NCI-H187 treated with DMSO at 0.1 percent for 48 hours (cell line): Measurements from ENCODE around the gene GRP.

Source experiments
- DNase-seq: peaks from one replicate; lab custom pipeline; 2025; lab: John Stamatoyannopoulos, UW

Gene GRP

DNA sequence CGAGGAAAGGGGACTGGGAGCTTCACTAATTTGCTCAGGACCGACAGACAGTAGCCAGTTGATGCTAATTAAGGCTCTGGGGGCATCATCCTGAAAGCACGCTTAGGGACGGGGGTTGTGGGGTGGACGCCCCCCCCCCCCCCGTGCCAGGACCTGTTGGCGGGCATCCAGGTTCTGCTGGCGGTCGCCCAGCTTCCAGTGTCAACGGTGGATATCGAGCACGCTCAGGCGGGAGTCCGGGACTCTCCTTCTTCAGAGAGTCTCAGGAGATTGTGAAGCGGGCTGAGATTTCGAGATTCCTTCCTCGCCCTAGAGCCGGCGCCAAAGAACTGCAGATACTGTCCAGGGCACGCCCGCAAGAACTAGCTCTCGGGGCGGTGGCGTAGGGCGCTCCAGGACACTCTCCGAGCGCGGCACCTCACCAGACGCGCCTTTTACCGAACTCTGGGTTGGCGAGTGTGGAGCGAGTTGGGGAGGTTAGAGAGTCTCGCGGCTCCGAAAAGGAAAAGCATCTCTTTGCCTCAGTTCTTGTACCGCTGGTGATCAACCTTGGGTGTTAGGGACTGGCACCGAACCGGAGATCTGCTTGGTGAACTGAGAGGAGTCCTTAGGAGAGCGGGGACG is 47.7 kb downstream of the GRP start:
- no peak for DNase-seq

DNA sequence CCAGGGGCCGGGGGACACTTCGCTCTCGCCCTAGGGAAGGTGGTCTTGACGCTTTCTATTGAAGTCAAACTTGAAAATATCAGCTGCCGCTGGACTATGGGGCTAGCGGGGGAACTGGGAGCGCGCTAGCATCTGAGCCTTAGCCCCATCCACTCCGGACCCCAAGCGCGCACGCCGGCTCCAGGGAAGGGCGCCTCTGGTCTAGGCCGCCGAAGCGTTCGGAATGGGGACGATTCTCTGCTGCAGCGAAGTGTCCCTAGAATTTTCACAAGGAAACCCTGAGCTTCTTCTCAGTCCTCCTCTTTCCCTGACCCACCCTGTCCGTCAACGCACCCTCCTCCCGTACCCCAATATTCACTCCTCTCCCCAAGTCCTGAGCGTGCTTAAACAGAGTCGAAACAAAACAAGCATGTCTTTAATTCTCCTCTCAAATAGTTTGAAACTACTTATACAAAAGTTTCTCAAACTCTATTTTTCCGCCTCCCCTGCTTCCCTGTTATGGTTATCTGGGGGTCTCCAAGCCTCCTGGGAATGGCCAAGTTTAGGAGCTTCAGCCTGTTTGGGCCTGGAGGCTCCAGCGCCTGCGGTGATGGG is 48.3 kb downstream of the GRP start:
- DNase-seq: no peak

DNA sequence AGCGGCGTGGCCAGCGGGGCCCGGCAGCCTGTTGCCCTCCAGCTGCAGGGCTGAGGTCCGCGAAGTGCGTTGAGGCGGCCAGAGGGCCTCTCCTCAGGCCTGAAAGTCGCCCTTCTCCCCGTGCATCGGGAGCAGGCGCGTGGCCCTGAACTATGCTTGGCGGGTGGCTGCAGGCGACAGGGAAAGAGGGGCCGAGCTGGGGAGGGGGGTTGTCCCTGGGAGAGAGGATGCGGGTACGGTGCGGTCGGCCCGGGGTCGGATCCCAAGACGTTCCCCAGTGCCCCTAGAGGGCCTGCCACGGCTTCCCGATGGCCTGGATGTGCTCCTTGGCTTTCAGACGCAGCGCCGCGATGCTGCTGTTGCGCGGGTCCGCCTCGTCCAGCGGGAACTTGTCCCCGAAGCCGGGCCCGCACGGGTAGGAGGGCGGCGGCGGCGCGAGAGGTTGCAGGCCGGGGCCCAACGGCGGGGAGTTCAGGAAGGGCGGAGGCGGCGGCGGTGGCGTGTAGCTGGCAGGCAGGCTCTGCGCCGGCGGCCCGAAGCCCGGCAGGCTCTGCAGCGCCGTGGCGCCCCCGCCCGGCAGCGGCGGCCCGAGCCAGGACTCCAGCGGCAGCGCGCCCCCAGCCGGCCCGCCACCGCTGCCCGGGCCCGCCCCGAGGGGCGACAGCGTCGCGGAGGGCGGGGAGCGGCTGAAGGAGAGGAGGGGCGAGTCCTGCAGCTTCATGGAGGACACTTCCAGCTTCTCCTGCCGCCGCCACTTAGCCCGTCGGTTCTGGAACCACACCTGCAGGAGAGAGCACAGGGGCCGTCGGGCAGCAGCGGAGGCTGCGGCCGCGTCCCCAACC is 49.0 kb downstream of the GRP start:
- DNase-seq: no peak

DNA sequence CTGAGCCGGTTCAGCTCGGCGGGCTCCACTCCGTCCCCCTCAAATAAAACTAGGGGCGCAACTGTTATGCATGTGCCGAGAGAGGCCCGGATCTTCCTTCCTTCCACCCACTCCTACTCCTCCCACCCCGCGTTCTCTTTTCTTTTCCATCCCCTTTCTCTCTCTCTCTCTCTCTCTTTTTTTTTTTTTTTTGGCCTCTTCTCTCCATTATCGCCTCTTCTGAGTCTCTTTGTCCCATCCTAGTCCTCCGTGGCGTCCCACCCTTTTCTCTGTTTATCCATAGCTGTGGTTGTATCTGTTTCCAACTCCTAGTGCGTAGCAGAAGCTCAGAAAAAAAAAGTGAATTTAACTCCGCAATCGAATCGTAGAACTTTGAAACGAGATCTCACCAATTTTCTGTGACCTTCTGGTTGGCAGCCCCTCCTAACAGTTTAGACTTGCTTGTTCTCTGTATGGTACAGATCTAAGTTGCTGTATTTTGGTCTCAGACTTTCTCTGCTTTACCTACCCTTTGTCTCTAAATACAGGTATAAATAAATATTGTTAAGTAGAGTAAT is 49.7 kb downstream of the GRP start:
- DNase-seq: no peak

DNA sequence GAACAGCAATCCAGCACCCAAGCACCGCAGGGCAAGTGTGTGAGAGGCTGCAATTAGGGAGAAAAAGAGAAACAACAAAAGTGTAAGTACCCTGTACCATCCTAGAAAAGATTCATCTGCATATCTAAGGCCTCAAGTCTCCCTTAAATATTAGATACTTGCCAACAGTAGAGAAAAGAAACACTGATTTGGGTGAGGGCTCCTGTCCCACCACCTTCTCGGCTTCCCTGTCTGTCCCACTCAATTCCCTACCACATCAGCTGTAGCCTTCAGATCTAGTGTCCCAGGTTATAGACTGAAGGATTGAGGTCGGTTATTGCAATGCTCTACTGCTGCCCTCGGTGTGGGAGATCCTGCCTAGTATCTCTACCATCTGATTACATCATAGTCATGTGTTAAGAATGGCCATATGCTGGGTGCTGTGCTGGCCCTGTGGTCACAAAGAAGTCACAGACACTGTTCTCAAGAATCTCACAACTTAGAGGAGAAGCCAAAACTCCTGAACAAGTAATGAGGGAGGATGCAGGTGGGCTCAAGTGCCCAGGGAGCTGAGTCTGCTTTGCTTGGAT is 50.8 kb downstream of the GRP start:
- no peak for DNase-seq

DNA sequence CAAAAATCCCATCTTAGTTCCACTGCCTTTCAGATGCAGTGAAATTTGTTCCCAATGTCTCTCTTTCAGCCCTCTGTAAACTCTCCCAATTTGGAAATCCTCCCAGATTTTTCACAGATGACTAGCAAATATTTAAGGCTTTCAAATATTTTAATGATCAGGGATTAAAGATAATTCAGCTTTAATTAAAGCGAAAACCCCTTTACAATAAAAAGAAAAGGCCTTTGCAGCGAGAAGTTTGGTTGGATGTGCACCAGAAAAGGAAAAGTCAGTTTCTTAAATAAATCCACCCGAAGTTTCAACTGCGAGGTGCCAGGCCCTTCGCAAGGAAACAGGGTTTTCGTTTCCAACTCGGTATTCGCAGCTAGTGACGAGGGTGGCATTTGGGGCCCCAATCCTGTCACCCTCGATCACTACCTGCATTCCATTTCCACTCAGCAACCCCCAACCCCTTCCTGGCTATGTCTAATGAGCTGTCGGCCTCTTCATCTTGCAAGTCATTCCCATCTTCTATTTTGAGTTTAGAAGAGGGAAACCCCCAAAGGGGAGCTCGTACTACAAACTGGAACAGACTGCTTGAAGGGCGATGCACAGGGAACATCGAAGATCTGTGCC is 51.8 kb downstream of the GRP start:
- DNase-seq: no peak

DNA sequence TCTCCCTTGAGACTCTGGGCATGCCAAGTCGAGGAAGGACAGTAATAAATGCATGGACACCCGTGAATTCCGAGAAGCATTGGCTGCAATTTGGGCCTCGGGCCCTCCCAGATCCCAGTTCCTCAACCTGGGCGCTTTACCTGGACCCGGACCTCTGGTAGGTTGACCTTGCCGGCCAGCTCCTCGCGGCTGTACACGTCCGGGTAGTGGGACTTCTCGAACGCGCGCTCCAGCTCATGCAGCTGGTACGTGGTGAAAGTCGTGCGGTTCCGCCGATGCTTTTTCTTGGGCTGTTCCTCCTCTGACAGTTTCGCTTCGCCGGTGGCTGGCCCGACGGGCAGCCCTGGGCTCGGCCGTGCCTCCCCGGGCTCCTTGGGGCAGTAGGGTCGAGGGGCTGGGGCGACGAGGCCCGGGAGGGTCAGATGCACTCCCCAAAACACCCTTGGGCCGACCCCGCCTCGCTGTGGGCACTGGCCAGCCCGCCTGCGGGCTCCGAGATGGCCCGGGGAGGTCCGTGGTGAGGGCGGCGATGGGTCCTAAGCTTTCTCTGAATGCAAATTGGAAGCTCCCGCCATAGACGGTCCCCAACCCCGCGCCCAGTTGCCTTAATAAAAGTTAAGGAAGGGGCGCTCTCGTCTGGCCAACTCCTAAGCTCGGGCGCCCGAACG is 52.4 kb downstream of the GRP start:
- DNase-seq: no peak

DNA sequence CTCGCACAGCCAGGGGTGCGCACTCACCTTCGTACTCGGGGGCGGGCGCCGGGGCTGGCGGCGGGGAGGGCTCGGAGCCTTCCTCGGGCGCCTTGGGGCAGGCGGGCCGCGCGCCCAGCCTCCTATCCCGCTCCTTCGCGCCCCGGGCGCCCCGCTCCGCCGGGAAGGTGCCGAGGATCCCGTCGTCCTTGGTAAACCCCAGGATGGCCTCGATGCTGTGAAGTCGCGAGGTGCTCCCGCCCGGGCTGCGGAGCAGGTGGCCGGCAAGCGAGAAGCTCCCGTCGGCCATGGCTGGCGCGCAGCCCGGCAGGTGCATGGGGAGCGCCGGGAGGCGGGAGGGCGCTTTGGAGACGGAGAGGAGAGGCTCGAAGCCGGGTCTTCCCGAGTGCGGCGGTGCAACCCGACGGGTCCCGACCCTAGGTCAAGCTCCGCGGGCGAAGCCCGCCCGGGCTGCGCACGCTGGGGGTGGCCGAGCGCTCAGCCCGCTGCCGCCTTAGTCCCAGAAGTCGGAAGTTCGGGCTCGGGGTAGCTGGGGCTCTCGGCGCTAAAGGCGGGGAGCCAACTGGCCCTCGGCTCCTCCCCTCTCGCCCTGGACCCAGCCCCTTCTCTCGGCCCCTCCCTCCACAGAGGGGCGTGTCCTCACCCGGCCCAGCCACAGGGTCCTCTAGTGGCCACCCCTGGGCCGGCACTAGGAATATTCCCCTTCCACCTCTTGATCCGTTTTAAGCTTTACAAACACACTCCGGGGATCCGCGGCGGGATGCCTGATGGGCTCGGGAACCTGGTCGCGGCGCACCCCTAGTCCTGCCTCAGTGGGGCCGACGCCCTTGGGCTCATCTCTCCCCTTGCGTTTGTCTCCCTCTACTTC is 53.2 kb downstream of the GRP start, which contains the start of gene RAX:
Gene RAX, minus strand, starts transcription at position 564 of the 868 bp plus-strand sequence. Its CDS starts 248 bp downstream, at position 316.
- no peak for DNase-seq

DNA sequence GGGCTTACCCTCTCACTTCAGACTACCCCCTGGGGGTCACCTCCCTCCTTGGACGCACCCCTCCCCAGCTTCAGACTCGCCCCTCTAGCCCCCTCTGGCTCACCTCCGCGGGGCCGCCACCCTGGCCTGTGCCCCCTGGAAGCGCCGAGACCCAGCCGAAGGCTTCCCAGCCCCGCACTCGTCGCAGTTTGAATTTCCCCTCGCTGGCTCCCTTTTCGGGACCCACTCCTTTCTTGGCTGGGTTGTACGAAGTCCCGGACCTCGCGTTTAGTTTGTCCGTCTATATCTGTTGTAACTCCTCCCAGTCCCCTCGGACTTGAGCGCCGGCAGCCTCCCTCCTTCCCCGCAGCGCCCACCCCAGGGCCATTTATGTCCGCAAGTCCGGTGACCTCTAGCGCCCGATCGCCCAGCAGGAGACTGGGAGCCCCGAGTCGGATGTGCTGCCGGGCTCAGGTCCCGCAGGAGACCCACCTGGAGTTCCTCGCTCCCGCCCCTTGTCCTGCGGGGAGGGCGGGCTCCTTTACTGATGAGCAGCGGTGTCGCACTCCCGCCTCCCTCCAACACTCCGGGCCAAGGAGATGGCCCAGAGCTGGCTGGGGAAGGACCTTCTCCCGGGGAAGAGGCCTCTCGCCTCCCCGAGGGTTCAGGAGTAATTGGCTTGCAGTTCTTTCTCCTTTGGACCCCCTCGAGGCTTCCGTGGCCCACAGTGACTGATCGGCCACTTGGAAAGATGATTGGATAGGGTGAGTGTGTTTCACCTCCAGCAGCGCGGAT is 54.0 kb downstream of the GRP start:
- no peak for DNase-seq

DNA sequence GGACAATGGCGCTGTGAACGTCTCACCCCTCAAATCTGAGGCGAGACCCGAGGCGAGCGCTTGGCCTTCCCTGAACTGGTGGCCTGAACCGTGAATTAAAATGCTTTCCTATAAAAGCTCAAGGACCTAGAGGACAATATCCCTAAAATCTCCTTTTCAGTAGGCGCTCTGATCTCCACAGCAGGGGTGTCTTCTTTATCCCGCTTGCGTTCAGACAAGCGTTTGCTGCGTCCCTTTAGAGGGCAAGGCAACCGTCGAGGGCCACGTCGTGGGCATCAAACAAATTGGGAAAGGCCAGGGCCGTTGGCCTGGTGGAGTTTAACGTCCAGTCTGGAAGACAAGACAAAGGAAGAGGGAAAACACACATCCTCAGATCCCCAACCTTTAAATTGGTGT is 54.6 kb downstream of the GRP start:
- no peak for DNase-seq

DNA sequence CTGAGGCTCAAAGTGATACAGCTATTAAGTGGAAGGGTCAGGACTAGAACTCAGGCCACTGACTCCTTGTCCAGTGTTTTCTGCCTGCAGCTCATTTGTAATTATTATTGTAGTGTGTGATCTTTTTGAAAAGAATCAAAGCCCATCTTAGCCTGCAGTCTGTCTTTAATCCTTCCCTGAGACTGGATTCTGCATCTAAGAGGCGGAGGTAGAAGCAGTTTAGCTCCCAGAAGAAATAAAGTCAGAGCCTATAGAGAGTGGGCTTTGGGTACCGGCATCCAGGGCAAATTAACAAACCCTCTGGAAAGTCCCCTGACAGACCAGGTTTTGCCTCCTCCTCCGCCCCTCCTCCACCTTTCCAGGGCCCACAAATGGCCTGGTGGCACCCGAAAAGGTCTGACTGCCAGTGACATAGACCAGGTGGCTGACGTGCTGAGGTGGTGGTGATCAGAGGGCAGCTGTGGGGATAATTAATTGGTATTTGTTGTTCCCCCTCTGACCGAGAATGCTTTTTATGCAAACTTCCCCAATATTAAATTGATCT is 55.5 kb downstream of the GRP start:
- DNase-seq: no peak

DNA sequence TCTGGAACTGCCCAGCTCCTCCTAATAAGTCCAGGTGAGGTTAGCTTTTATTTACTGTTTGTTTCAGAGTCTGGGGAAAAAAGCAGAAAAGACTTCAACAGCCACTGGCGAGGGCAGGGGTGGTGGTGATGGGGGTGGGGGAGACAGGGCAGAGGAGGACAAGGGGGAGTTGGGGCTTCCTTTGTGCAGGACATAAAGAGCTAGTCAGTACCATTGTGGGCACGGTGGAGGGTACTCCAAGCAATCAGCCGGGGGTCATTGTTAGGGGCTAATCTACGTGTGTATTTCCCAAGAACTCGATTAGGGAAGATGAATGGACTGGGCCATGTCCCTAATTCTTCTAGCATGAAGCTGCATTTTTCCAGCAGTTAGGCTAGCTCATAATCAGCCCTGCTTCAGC is 56.1 kb downstream of the GRP start:
- no peak for DNase-seq

DNA sequence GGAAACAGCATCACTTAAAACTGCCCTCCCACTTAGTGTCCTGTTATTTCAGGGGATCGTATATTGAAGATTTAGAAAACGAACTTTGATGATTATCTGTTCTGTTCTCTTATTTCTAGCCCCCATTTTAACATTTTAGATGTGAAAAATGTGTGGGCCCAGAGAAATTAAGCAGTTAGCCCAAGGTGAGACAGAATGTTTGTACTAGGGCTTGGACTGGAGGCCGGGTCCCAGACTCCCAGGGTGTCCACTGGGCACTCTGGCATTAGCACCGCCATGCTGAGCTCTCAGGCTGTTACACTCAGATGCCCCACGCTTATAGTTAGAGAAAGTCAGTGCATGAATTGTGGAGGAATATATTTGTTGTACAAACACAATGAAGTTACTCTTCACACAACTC is 58.8 kb downstream of the GRP start:
- no peak for DNase-seq

DNA sequence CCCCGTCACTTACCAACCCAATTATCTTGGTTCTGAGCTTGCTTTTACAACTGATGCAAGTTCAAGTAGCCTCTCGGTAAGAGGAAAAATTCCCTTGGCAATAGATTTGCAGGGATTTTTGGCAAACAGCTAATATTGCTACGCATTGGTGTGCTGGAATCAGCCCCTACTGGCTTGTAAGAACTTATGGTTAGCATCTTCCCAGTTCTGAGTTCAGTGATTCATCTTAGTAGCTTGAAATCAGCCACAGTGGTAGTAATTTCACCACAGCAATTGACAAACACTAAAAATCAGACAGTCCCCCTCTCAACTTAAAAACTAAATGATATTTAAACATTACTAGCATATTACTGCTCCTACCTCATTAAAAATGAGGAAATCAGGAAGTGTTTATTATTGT is 59.2 kb downstream of the GRP start:
- DNase-seq: no peak

DNA sequence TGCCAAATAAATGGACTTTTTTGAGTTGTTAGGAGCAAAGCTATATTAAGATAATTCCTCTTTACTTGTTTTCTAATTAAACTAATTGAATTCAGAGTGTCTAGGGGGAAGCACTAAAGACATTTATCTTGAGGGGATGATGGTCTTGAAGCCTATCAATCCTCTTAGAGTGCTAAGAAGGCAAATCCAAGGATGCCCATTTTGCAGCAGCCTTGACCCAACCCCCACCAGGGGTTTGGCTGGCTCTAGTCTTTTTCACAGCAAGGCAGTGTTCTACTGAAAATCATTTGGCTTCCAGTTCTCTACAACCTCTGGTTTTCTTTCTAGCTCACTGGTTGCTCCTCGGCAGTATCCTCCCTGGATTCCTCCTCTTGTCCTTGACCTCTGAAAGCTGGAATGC is 59.8 kb downstream of the GRP start:
- no peak for DNase-seq
